ENCODE data around the gene BCAR3. TPM values are rescaled to one million over a fixed set of nuclear protein-coding genes. Genes with fewer than 3 reads are reported as not detected.
A peak's percentile ranks its signal among the peaks of the same experiment; 100 is the strongest.

Gene BCAR3
- total RNA-seq, 3 donors from 2014 or later (not counting 1 experiment from before 2014, with no cell fraction given), result 0.52 to 6.5 (median 2.4) TPM

DNA sequence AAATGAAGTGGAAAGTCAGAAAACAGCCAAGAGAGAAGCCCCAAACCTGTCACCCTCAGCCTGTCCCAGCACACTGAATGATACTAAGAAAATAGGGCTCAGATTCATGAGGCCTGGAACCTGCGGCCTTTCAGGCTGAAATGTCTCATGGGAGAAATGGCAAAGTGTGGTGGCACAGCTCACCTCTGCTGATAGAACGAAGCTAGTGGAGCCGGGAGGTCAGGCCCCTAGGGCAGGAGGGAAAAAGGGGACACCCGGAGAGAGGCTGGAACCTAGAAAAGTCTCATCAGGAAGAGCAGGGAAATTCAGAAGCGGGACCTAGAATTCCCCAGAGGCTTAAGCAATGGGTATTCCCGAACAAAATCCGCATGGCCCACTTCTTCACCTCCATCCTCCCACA, 107.1 kb downstream of the BCAR3 start:
- ATAC-seq, result no peak
- Histone ChIP-seq H3K36me3 (ENCODE audit: control insufficient read depth, insufficient read depth, low read length) (no peaks in the 10 kb centered on the region), H3K4me3 (ENCODE audit: low read length) (no peak overlapping the region), H3K4me1 (ENCODE audit: control insufficient read depth, insufficient read depth, low read length) (no peaks in the 10 kb centered on the region), H3K27me3 (ENCODE audit: control insufficient read depth, insufficient read depth, low read length) (no peaks in the 10 kb centered on the region), H3K9me3 (ENCODE audit: control insufficient read depth, insufficient read depth, low read length) (no peaks in the 10 kb centered on the region), H3K27ac (ENCODE audit: low read length) (no peak overlapping the region)
- no peaks in the 10 kb centered on the region for H3K9me3 Mint-ChIP-seq
- H3K36me3 Mint-ChIP-seq, result no peaks in the 10 kb centered on the region
- TF ChIP-seq, protein P1, sequence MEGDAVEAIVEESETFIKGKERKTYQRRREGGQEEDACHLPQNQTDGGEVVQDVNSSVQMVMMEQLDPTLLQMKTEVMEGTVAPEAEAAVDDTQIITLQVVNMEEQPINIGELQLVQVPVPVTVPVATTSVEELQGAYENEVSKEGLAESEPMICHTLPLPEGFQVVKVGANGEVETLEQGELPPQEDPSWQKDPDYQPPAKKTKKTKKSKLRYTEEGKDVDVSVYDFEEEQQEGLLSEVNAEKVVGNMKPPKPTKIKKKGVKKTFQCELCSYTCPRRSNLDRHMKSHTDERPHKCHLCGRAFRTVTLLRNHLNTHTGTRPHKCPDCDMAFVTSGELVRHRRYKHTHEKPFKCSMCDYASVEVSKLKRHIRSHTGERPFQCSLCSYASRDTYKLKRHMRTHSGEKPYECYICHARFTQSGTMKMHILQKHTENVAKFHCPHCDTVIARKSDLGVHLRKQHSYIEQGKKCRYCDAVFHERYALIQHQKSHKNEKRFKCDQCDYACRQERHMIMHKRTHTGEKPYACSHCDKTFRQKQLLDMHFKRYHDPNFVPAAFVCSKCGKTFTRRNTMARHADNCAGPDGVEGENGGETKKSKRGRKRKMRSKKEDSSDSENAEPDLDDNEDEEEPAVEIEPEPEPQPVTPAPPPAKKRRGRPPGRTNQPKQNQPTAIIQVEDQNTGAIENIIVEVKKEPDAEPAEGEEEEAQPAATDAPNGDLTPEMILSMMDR (IDR thresholded peaks at IDR 0.05), result no peak
- no peak overlapping the region for H3K27ac Mint-ChIP-seq
- no peaks in the 10 kb centered on the region for H3K27me3 Mint-ChIP-seq (ENCODE audit: low read depth in 2 of 2)
- H3K4me3 Mint-ChIP-seq, result no peak overlapping the region
- no peak for DNase-seq
- 86% methylated on average over 7 of the region's 7 CpGs for WGBS (ENCODE audit: insufficient coverage)
- intact Hi-C loops (cut with micrococcal nuclease), result no loop called here
- no peaks in the 10 kb centered on the region for H3K4me1 Mint-ChIP-seq

GRCh38 chr1:93573940-93574469, 107.6 kb downstream of the BCAR3 start:
- H3K27ac Mint-ChIP-seq, result no peak overlapping the region
- H3K4me1 Mint-ChIP-seq, result no peaks in the 10 kb centered on the region
- H3K4me1 ChIP-seq (ENCODE audit: control insufficient read depth, insufficient read depth, low read length), result no peaks in the 10 kb centered on the region
- no peaks in the 10 kb centered on the region for H3K27me3 ChIP-seq (ENCODE audit: control insufficient read depth, insufficient read depth, low read length)
- no peak for ATAC-seq
- H3K9me3 Mint-ChIP-seq, result no peaks in the 10 kb centered on the region
- no peak for DNase-seq
- H3K27me3 Mint-ChIP-seq (ENCODE audit: low read depth in 2 of 2), result no peaks in the 10 kb centered on the region
- 86% methylated on average over 1 of the region's 1 CpG for WGBS (ENCODE audit: insufficient coverage)
- no peaks in the 10 kb centered on the region for H3K9me3 ChIP-seq (ENCODE audit: control insufficient read depth, insufficient read depth, low read length)
- no peaks in the 10 kb centered on the region for H3K36me3 Mint-ChIP-seq
- H3K4me3 Mint-ChIP-seq, result no peak overlapping the region
- H3K36me3 ChIP-seq (ENCODE audit: control insufficient read depth, insufficient read depth, low read length), result no peaks in the 10 kb centered on the region
- no peak overlapping the region for H3K27ac ChIP-seq (ENCODE audit: low read length)
- intact Hi-C loops (cut with micrococcal nuclease), result no loop called here
- TF ChIP-seq, protein P1 (IDR thresholded peaks at IDR 0.05), result no peak
- no peak overlapping the region for H3K4me3 ChIP-seq (ENCODE audit: low read length)

- Mint-ChIP-seq H3K27ac (no peak overlapping the region), H3K9me3 (no peaks in the 10 kb centered on the region), H3K27me3 (ENCODE audit: low read depth in 2 of 2) (peaks cover 0 to 3% of the 10 kb centered on the region in 2 donors), H3K4me1 (no peaks in the 10 kb centered on the region), H3K4me3 (no peak overlapping the region), H3K36me3 (no peaks in the 10 kb centered on the region)
- no peaks in the 10 kb centered on the region for H3K27me3 ChIP-seq (ENCODE audit: control insufficient read depth, insufficient read depth, low read length)
- intact Hi-C loops (cut with micrococcal nuclease), result no loop called here
- H3K4me3 ChIP-seq (ENCODE audit: low read length), result no peak overlapping the region
- H3K4me1 ChIP-seq (ENCODE audit: control insufficient read depth, insufficient read depth, low read length), result no peaks in the 10 kb centered on the region
- no peak for DNase-seq
- 93% methylated on average over 12 of the region's 12 CpGs for WGBS (ENCODE audit: insufficient coverage)
- no peaks in the 10 kb centered on the region for H3K9me3 ChIP-seq (ENCODE audit: control insufficient read depth, insufficient read depth, low read length)
- ATAC-seq, result no peak
- TF ChIP-seq, protein P1 (IDR thresholded peaks at IDR 0.05), result no peak
- no peaks in the 10 kb centered on the region for H3K36me3 ChIP-seq (ENCODE audit: control insufficient read depth, insufficient read depth, low read length)
- no peak overlapping the region for H3K27ac ChIP-seq (ENCODE audit: low read length)
These were observed 109.9 kb downstream of the BCAR3 start for GRCh38 chr1:93571623-93572310.

DNA sequence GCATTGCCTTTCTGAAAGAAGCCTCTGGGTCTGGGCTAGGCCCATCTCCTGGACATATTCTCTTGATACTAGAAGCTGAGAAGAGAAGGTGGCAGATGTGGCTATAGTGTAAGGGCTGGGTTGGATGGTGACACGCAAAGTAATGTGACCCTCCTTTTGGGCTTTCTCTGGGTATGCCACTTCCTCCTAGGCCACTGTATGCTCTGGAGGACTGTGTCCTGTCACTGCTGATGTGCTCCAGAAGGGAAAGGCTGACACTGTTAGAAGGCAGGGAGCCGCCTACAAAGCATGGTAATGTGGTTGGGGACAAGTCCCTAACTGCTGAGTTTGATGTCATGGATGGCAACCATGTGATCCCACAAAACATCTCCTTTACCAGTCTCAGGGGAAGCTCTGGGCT, 112.1 kb downstream of the BCAR3 start:
- Histone ChIP-seq H3K27me3 (ENCODE audit: control insufficient read depth, insufficient read depth, low read length) (no peaks in the 10 kb centered on the region), H3K27ac (ENCODE audit: low read length) (no peak overlapping the region), H3K4me1 (ENCODE audit: control insufficient read depth, insufficient read depth, low read length) (no peaks in the 10 kb centered on the region), H3K4me3 (ENCODE audit: low read length) (no peak overlapping the region), H3K36me3 (ENCODE audit: control insufficient read depth, insufficient read depth, low read length) (no peaks in the 10 kb centered on the region), H3K9me3 (ENCODE audit: control insufficient read depth, insufficient read depth, low read length) (no peaks in the 10 kb centered on the region)
- Mint-ChIP-seq H3K36me3 (no peaks in the 10 kb centered on the region), H3K4me1 (no peaks in the 10 kb centered on the region), H3K4me3 (no peak overlapping the region), H3K27me3 (ENCODE audit: low read depth in 2 of 2) (peaks cover 0 to 3% of the 10 kb centered on the region in 2 donors), H3K27ac (no peak overlapping the region), H3K9me3 (no peaks in the 10 kb centered on the region)
- ATAC-seq (peak in 1 of 3 donors; percentile 14), DNase-seq (no peak)
- WGBS (ENCODE audit: insufficient coverage), result 82% methylated on average over 2 of the region's 2 CpGs
- intact Hi-C loops (cut with micrococcal nuclease), result no loop called here
- TF ChIP-seq, protein P1 (IDR thresholded peaks at IDR 0.05), result no peak

Data from natural killer cell (primary cell).